Right forelimb (tissue), 1 donor: ENCODE data around the gene FMN2.

ENCODE experiments used
- DNase-seq: peaks from one replicate; pipeline ENCODE4 v3.0.0-alpha.2; 2018

FMN2 gene

GRCh38 chr1:240099329-240099728, 7.6 kb downstream of the FMN2 start:
- DNase-seq, result no peak

- no peak for DNase-seq
Measured at GRCh38 chr1:240099748-240100147, 8.1 kb downstream of the FMN2 start.

GRCh38 chr1:240100371-240100934, 8.8 kb downstream of the FMN2 start:
- no peak for DNase-seq

- no peak for DNase-seq
Measured at GRCh38 chr1:240101306-240101705, 9.6 kb downstream of the FMN2 start.

- no peak for DNase-seq
Measured at GRCh38 chr1:240101737-240102136, 10.1 kb downstream of the FMN2 start.

GRCh38 chr1:240104672-240105071, 13.0 kb downstream of the FMN2 start:
- no peak for DNase-seq

- no peak for DNase-seq
Measured at GRCh38 chr1:240107058-240107684, 15.5 kb downstream of the FMN2 start.

- no peak for DNase-seq
Measured at GRCh38 chr1:240109130-240109529, 17.4 kb downstream of the FMN2 start.

- DNase-seq, result no peak
Measured at GRCh38 chr1:240109920-240110636, 18.4 kb downstream of the FMN2 start.

- no peak for DNase-seq
Measured at GRCh38 chr1:240111558-240111957, 19.9 kb downstream of the FMN2 start.

- DNase-seq, result no peak
Measured at GRCh38 chr1:240114222-240114621, 22.5 kb downstream of the FMN2 start.

GRCh38 chr1:240115831-240116230, 24.1 kb downstream of the FMN2 start:
- DNase-seq, result no peak

GRCh38 chr1:240116831-240117769, 25.4 kb downstream of the FMN2 start:
- no peak for DNase-seq

- DNase-seq, result no peak
Measured at GRCh38 chr1:240117930-240118329, 26.2 kb downstream of the FMN2 start.

GRCh38 chr1:240122639-240123613, 31.2 kb downstream of the FMN2 start:
- DNase-seq, result no peak

GRCh38 chr1:240126821-240127220, 35.1 kb downstream of the FMN2 start:
- DNase-seq, result no peak

- no peak for DNase-seq
Measured at GRCh38 chr1:240128366-240128765, 36.7 kb downstream of the FMN2 start.

GRCh38 chr1:240134113-240134512, 42.4 kb downstream of the FMN2 start:
- no peak for DNase-seq

- no peak for DNase-seq
Measured at GRCh38 chr1:240134596-240134995, 42.9 kb downstream of the FMN2 start.

GRCh38 chr1:240136402-240136801, 44.7 kb downstream of the FMN2 start:
- no peak for DNase-seq

GRCh38 chr1:240138867-240139266, 47.2 kb downstream of the FMN2 start:
- DNase-seq, result no peak

GRCh38 chr1:240139511-240139910, 47.8 kb downstream of the FMN2 start:
- no peak for DNase-seq
